GM19452 (cell line): ENCODE results near the gene PHACTR3.

Source experiments
- ATAC-seq: cut with Tn5 transposase; IDR thresholded peaks from one replicate; pipeline ENCODE4 v1.9.1; 2021; ENCODE audit not compliant: unreplicated experiment

The PHACTR3 gene

DNA sequence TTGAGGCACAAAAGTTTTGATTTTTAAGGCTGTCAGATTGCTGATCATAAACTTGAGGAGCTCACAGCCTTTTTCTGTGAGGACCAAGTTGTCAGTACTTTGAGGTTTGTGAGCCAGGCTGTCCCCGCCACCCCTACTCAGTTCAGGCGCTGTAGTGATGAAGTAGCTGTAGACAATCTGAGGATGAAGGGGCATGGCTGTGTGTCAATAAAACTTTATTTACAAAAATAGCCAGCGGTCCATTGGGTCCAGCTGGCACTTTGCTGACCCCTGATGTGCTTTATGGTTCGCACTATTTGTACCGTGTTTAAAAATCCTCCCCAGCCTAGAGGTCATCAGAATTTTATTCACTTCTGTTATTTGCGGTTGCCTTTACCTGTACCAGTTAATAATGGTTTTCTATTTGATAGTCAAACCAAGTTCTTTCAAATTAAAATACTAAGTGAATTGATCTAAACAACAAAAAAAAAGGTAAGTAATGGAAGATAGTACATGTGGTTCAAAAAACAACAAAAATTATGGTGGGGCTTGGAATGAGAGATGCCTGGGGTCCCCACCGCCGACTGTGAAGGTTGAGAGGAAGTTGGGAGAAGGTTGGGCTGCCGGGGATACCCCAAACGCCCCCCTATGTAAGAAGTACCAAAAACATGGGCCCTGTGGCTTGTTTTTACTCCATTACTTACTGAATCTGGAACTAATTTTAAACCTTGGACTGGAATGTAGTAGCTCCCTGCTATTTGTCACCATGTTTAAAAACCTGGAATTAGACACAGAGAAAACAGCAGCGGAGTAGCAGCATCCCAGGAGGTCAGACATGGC lies 205.5 kb downstream of the PHACTR3 start:
- no peak for ATAC-seq

GRCh38 chr20:59810449-59811187 lies 206.3 kb downstream of the PHACTR3 start:
- ATAC-seq: no peak

DNA sequence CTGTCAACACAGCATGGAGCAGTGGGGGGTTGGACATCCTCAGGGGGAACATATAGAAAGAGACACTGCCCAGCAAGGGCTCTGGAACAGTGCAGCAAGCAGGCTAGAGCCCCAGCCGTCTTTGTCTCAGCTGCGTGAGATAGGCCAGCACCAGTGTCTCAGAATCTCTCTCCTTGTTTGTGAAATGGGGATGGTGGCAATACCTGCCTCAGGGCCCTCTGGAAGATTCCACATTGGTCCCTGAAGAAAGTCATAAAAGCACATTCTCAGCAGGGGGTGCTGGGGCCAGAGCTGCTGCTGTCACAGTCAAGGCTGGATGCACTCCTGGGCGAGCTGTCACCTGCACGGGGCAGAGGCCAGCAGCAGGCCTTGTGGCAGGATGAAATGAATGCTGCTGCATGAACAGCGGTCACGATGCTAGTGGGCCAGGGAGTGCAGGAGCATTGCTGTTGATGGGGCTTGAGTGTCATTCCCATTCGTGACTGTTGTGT lies 207.4 kb downstream of the PHACTR3 start:
- no peak for ATAC-seq

DNA sequence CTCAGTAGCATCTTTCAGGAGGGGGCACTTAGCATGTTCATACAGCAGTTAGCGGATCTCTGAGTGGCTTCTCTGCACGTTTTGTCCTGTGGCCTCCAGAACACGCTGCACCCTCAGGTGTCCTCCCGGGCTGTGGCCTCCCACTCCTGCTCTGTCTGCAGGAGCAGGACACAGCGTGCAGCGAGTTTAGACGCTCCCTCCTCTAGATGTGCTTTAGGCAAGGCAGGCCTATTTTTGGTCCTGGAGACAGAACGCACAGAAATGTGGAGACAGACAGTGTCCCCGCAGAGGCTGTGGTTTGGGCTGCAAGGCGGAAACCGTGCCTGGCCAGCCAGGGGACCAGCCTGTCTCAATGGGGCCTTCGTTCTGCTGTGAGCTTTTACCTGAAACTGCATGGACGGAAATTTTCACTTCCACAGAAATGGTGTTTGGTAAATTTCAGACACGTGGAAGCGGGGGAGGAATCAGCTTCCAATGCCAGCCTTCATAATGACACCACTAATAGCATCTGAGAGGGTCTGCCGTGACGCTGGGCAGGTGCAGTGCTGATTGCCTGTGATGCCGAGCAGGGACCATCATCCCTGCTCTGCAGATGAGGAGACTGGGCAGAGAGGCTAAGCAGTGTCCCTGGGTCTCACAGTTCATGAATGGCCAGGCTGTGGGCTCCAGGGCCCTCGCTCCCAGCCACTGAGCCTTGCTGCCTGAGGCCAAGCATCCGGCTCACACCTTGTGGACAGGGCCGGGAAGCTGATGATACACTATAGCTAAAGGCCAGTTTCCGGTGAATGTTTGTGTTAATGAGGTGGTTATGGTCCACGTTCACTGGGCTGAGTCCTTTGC lies 208.2 kb downstream of the PHACTR3 start:
- ATAC-seq: no peak

DNA sequence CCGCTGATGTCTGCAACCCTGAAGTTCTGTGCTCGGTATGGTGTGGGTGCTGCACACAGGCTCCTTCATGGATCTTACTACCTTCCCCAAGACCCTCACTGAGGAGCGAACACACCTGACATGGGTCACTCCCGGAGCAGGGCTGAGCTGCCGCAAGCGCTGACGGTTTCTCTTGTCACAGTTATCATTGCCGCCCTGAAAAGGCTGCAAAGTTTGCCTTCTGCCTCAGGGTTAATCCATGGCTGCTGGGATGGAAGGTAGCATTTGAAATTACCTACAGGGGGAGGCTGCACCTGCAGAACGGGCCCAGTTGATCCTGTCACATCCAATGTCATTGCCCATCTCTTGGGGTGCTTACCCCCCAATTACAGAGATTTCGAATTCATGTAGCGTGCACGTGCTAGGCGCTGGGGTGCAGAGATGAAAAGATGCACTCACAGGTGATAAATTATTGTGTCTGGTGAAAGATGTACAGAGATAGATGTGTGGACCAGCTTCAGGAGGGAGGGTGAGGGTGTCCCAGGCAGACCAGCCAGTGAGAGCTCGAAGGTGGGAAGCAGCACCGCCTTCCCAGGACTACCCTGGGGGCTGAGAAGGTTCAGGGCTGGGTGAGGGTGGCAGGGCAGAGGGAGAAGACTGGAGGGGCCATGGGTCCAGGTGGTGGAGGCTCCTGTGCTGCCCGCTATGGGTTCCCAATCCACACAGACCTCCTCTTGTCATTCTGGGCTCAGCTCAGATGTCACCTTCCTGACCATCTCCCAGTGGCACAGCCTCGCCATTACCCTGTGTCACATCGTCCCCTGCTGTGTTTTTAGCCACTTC lies 209.0 kb downstream of the PHACTR3 start:
- no peak for ATAC-seq

GRCh38 chr20:59813948-59814839 lies 209.9 kb downstream of the PHACTR3 start:
- ATAC-seq: no peak

GRCh38 chr20:59814840-59815340 lies 210.6 kb downstream of the PHACTR3 start:
- ATAC-seq: no peak

DNA sequence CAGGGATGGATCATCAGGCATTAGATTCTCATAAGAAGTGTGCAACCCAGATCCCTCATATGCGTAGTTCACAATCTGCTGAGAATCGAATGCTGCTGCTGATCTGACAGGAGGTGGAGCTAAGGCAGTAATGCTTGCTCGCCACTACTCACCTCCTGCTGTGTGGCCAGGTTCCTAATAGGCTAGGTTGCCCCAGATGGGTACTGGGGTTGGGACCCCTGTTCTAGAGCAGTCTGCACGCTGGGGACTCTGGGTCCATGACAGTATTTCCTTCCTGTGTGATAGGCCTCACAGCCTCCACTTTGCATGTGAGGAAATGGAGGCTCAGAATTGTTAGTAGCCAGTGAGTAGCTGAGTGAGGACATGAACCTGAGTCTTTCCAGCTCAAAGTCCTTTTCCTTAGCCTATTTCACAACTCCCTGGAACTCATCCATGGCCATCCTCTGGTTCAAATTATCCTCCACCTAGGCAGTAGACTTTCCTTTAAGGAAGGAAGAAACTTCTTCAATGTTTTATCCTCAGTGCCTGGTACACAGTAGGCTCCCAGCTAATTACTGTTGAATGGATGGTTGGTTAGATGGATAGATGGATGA lies 211.9 kb downstream of the PHACTR3 start:
- ATAC-seq: no peak

DNA sequence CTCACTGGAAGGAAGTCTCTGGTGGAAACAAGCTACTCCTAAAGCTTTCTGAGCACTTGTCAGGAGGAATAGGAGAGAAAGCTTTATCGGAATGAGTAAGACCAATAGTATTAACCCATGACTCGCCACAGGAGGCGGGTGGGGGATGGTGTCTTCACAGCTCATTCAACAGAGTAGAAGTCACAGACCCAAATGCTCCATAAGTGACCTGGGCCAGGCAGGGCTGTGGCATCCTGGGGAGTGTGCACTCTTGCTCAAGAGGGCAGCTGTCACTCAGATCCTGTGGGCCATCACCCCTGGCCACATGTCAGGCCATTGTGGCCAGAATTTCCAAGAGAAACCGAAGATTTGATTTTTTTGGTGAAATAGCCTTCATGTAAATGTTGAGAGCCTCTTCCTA lies 213.1 kb downstream of the PHACTR3 start:
- no peak for ATAC-seq

DNA sequence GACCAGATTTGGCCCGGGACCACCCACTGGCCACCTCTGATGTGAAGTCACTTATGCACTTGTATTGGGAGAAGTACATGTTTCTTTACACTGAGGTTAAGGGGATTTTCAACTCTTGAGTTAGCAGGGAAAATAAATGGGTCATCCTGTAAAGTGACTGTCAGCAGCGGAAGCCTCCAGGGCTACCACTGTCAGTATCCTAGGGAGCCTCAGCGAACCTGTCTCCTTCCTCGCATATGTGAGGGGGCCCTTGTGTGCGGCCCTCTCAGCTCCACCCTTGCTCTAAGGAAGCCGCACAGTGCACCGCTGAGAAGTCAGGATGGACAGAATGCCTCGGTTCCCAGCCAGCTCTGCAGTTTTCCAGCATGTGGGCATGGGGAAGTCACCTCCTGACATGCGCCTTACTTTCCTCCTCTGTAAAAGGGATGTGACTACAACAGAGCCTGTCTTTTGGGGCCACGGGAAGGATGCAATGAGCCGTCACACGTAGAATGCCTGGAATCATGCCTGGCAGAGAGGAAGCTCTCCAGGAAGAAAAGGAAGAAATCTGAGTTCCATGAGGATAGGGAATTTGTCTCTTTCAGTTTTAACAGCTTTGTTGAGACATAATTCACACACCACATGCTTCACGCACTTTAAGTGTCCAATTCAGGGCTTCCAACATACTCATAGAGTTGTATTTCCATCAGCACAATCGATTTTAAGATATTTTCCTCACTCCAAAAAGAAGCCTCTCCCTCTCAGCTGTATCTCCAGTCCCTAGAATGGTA lies 213.7 kb downstream of the PHACTR3 start:
- ATAC-seq: no peak

DNA sequence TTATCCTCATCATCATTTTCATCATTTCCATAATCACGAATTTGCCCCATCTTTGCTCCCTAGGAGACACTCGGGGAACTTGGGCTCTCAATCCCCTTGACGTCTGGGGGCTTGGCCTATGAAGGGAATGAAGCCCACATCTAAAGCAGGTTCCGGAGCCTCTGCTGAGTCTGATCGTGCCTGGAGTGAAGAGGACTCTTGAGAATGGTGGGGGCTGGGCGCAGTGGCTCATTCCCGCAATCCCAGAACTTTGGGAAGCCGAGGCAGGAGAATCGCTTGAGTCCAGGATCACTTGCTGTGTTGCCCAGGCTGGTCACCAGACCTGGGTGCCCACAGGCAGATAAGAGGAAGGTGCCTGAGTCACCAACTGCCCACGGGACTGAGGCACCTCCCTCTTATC lies 214.6 kb downstream of the PHACTR3 start:
- ATAC-seq: no peak

DNA sequence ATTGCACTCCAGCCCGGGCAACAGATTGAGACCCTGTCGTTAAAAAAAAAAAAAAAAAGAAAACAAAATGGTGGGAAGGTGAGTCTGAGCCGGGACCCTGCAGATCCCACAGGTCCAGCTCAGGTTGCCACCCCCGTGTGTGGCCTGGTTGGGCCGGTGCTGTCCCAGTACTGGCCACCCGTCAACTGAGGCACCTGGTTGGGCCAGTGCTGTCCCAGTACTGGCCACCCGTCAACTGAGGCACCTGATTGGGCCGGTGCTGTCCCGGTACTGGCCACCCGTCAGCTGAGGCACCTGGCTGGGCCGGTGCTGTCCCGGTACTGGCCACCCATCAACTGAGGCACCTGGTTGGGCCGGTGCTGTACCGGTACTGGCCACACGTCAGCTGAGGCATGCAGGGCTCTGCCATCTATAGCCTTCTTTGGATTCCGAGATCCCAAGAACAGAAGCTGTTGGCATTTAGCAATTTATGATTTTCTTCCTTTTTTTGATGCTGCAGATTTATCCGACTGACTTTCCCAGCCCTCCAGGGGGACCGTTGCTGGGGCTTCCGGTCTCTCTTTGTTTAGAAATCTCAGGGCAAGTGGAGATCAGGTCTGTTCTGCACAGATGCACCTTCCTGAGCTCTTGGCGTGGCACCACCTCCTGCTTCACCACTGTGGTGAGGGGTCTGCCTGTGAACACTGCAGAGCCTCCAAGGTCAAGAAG lies 215.3 kb downstream of the PHACTR3 start:
- no peak for ATAC-seq

- no peak for ATAC-seq
Measured at GRCh38 chr20:59820204-59821041, 216.1 kb downstream of the PHACTR3 start.

GRCh38 chr20:59821201-59821600 lies 216.9 kb downstream of the PHACTR3 start:
- no peak for ATAC-seq

DNA sequence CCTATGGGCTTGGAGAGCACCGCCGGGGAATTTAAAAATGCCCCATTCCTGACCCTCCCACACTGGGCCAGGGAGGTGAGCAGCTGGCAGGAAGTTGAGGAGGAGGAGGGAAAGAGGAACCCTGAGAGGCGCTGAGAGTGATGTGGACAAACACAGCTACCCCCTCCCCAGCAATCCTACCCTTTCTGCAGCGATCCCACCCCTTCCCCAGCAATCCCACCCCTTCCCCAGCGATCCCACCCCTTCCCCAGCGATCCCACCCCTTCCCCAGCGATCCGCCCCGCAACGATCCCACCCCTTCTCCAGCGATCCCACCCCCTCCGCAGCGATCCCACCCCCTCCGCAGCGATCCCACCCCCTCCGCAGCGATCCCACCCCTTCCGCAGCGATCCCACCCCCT lies 217.4 kb downstream of the PHACTR3 start:
- ATAC-seq: no peak

GRCh38 chr20:59822291-59823029 lies 218.1 kb downstream of the PHACTR3 start:
- ATAC-seq: no peak
